HG02678 (cell line): ENCODE results near the gene C22orf42.
"Not testable (repeated sequence)": the region's sequence is repeated elsewhere in the genome, so short reads cannot be mapped to it uniquely, and the experiment has no call there.

Experiments used
- ATAC-seq: cut with Tn5 transposase; IDR thresholded peaks from one replicate; pipeline ENCODE4 v1.9.1; 2021; ENCODE audit warnings: mild to moderate bottlenecking, moderate library complexity; ENCODE audit not compliant: unreplicated experiment

The C22orf42 gene

GRCh38 chr22:32185821-32186220 is 26.7 kb upstream of the C22orf42 start:
- no peak for ATAC-seq

DNA sequence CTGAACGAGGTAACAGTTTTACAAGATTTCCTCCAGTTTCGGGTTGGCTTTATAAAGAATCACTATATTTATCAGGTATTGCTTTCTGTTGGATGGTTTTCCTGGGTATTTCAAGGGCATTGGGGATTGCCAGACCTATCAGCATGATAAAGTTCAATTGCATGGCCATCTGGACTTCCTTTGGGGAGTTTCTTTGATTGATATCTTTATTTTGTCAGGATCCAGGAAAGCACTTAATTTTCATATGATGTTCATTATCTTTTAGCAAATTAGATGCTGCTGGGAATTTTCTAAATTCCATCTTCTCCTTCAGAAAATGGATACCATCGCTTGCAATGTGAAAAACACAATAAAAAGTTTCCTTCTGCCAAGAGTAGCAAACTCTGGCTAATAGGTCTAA is 24.5 kb upstream of the C22orf42 start:
- ATAC-seq = no peak

DNA sequence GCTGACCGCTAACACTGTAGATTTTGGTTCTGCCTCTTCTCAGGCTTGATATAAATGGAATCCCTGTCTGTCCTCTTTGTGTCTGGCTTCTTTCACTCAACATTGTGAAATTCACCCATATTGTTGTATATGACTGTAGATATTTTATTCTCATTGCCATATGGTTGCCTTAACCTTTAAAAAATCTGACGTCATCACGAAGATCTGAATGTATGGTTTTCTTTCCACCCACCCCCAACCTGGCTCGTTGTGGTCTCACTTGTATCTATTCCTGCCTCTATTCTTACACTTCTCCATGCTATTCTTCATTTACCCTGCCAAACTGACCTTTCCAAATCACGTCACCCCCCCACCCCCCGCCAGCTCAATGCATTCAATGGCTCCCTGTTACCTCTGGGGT is 21.9 kb upstream of the C22orf42 start:
- no peak for ATAC-seq

- no peak for ATAC-seq
Measured at GRCh38 chr22:32177221-32177765, 18.2 kb upstream of the C22orf42 start.

DNA sequence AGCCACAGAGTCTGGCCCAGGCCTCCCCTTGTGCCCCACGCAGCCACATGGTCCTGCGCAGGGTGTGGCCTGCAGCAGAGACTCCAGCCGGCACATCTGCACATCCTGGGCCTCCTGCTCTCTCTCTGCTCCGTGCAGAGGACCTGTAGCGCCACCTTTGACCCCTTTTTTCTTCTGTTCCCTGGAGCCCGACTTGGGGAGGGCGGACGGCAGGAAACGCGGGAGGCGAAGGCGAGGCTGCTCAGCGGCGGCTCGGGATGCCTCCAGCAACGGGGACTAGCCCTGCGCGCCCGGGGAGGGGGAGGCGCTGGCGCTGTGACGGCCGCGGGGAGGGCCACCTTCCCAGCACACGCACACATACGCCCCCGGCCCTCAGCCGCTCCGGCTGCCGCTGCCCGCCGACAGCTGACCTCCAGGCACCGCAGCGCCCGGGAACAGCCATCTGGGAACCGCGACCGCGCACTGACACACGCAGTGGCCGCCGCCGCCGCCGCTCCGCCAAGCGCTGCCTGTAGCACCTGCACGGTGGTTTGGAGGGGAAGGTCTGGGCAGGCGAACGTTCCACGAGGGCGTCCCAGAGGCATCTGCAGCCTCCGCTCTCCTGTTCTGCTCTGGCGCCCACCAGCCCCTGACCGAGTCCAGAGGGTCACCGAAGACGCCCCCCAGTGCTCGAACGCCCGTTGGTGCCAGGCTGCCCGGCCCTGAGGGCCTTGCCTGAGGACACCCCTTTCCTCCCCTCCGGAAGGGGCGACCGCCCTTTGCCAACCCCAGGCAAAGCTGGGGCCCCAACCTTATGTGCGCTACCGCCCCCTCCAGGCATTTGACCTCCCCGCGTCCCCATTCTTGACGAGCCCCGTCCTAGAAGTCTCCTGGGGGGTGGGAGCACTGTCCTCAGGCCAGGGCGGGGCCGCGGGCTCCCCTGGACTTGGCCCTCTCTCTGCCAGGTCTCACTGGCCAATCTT is 16.9 kb upstream of the C22orf42 start:
- no peak for ATAC-seq

DNA sequence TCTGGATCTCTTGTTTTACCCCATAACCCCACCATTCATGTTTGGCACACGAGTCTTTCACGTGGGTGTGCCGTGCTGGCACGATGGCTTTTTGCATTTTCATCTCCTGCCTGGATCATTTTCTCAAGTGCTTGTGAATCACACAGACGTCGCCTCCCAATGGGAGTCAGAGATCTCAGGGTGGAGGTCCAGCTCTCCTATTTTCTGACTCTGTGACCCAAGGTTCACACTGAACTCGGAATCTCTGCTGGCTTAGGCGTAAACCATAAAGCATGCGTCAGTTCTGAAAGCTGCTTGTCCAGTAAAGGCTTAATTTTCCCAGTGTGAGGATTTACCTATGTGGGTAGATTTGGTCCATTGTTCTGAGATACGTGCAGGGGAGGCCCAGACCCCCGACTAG is 16.0 kb upstream of the C22orf42 start:
- no peak for ATAC-seq

GRCh38 chr22:32165681-32166080 is 6.6 kb upstream of the C22orf42 start:
- no peak for ATAC-seq

GRCh38 chr22:32164075-32164860 is 5.2 kb upstream of the C22orf42 start:
- no peak for ATAC-seq

DNA sequence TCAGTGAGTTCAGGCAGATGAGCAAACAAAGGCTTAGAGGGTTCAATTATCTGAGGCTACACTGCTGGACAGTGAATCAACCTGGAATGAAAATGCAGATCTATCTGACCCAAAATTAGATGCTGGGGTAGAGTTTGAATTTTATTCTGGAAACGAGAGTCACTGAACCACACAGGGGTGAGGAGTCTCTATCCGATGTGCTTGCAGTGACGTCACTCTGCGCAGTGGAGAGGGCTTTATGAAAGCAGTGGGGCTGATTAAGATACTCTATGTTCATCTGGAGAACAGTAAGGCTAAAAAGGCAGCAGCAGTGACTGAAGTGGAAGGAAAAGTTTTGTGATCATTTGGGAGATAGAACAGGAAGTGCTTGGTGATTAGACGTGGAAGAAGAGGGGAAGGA is 1.3 kb upstream of the C22orf42 start:
- ATAC-seq = not testable (repeated sequence)

DNA sequence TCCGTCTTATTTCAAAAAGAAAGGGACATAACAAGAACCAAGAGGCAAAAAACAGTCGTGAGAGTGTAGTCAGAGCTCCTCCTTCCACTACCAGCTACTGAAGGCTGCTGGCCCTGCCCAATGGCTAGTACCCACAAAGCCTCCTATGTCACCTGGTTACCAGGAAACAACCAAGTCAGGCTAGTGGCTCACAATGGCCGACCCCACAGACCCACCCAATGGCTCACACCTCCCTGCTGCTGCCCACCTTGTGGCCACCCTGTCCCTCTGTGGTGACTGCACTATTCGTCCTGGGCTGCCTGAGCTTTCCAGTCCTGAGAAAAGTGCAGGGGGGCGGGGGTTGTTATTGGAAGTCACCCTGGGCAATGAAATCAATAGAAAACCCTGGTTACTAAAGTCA is 1.5 kb downstream of the C22orf42 start:
- not testable (repeated sequence) for ATAC-seq

DNA sequence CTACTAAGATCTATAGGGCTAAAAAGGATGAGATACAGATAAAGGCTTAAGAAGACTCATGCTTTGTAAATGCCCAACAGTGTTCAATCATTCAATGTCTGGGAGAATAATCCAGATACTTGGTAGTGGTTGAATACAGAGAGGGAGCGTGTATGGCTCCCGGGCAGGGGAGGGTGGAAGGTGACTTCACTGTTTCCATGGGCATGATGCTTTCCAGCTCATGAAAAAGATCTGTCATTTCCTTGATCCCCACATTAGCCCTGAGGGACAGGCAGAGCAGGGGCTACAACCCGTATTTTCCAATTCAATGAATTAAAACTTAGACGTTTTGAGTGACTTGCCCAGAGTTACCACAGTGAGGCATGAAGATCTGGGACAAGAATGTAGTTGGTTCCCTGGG is 4.4 kb downstream of the C22orf42 start:
- ATAC-seq = not testable (repeated sequence)

DNA sequence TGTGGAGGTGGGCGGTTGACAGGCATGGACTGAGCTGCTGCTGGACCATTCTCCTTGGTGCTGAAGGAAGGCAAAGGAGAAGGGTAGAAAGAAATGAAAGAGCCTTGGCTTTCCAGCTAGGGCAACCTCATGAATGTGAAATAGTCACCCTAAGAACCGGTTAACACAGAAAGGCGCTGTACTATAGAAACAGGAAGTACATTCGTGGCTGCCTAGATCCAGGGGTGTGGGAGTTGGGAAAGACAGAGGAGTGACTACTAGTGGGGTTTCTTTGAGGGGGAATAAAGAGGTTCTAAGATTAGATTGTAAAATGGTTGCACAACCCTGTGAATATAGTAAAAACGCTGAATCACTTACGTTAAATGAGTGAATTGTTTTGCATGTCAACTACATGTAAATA is 7.5 kb downstream of the C22orf42 start:
- not testable (repeated sequence) for ATAC-seq

DNA sequence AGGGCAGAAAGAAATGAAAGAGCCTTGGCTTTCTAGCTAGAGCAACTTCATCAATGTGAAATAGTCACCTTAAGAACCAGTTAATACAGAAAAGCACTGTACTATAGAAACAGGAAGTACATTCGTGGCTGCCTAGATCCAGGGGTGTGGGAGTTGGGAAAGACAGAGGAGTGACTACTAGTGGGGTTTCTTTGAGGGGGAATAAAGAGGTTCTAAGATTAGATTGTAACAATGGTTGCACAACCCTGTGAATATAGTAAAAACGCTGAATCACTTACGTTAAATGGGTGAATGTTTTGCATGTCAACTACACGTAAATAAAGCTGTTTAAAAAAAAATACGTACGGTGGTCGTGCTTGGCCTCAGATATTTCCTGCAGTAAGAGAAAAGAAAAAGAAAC is 8.5 kb downstream of the C22orf42 start:
- not testable (repeated sequence) for ATAC-seq

DNA sequence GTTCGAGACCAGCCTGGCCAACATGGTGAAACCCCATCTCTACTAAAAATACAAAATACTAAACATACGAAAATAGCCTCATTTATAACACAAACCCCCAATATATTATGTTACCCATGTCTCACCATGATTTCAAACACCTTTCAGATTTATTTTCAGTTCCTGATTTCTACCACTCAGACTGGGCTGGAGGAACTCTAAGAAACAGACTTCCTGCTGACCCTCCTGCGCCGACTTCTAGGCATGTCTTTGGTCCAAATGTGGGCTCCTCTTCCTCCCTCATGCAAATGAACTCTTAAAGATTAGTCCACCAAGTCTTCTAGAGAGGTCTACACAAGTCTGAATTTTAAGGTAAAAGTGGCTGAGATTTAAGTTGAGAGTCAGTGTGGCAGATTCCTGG is 10.7 kb downstream of the C22orf42 start:
- ATAC-seq = not testable (repeated sequence)

- ATAC-seq = not testable (repeated sequence)
Measured at GRCh38 chr22:32147128-32147527, 12.0 kb downstream of the C22orf42 start.

GRCh38 chr22:32144496-32145274 is 14.4 kb downstream of the C22orf42 start:
- ATAC-seq = no peak

GRCh38 chr22:32142600-32142999 is 16.5 kb downstream of the C22orf42 start:
- no peak for ATAC-seq

- ATAC-seq = not testable (repeated sequence)
Measured at GRCh38 chr22:32140688-32141087, 18.4 kb downstream of the C22orf42 start.

DNA sequence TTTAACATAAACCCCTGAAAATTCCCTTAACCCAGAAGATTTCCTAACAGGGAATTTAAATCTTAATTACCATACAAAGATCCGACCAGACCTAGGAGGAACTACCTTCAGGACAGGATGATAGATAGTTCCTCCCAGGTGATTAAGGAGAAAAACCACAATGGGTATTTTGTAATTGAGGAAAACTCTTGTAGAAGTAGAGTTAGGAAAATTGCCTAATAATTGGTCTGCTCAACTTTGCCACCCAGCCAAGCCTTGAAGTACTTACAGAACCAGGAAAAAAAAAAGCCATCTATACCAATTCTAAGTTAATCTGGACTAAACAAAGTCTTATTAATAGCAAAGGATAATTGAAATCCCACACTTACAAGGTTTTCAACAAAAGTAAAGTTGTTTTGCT is 20.5 kb downstream of the C22orf42 start:
- not testable (repeated sequence) for ATAC-seq

DNA sequence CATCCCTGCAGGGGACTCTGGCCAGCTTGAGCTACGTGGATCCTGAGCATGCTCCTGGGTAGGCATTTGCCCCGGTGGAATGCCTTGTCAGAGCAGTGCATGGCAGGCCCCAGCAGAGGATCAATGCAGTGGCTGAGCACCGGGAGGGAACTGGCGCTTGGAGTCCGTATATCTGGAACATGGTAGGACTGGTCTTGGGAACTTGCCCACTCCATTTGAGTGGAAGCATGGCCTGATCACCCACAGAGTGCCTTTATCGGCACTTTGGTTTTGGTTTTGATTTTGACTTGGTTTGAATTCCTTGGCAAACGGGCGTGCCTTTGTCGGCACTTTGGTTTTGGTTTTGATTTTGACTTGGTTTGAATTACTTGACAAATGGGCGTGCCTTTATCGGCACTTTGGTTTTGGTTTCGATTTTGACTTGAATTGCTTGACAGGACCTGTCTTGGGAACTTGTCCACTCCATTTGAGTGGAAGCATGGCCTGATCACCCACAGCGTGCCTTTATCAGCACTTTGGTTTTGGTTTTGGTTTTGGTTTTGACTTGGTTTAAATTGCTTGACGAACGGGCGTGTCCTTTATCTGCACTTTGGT is 21.3 kb downstream of the C22orf42 start:
- ATAC-seq = not testable (repeated sequence)
